ENCODE data around the gene NR0B2. TPM values are rescaled to one million over a fixed set of nuclear protein-coding genes. Genes with fewer than 3 reads are reported as not detected.
"Not testable (repeated sequence)": the region's sequence is repeated elsewhere in the genome, so short reads cannot be mapped to it uniquely, and the experiment has no call there.

NR0B2 gene
- polyA plus RNA-seq (ENCODE audit: insufficient read length in 12 of 12) = not detected
- long read RNA-seq, donor 1, transcript NR0B2-201 (2 exons, 1,156 nt) = major isoform, 18 of 18 reads
- long read RNA-seq, donor 1, partial matches to known transcripts = 0 of 18 reads
- long read RNA-seq, donor 1, other reads (novel, unspliced or antisense) = 0 of 18 reads
- long read RNA-seq, donor 2 = 0 reads
- long read RNA-seq, donor 3, partial matches to known transcripts = 0 of 1 reads
- long read RNA-seq, donor 3, other reads (novel, unspliced or antisense) = 0 of 1 reads
- long read RNA-seq, donor 4 = 0 reads
- long read RNA-seq, donor 5 = 0 reads
- long read RNA-seq, donor 6 = 0 reads
- long read RNA-seq, donor 7 = 0 reads
- long read RNA-seq, donor 8 = 0 reads
- long read RNA-seq, donor 9 = 0 reads
- long read RNA-seq, donor 10 = 0 reads
- long read RNA-seq, donor 11 = 0 reads

DNA sequence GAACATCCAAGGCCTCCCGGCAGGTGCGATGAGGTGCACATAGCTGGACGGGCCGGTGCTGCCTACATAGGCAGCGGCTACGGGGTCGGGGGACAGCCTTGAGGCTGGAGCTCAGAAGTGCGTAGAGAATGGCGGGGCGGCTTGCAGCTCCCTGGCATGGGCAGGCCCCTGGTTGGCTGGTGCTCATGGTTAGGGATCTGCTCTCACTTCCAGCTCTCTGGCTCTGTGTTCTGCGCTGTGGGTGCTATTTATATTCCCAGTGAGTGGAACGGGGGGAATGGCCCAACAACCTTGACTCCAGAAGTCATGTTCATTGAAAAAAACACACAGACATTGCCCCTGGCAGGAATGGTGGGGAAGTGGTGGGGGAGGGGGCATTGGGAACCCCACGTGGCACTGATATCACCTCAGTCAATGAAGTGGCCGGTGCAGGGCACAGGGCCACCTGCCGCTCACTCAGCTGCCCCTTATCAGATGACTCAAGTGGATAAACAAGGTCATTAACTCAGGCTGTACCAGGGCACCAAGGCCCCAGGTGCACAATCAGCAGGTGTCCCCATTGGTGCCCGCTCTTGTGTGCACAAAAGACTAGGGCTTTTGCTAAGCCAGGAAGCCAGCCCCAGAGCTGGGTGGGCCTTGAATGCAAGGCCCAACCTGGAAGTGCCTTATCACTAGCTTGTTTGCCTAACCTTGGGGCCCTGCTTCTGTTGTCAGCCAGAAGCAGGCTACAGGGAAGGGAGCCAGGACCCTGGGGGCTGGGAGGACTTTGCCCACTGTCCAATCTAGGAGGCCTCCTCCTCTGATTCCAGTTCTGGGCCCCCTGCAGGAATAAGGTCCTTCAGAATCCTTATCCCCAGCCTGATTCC lies at the start of gene NR0B2:
TSS of gene NR0B2 (minus strand) at position 222 of the 866 bp plus-strand sequence. CDS start at position 187, 35 bp downstream.
- DNase-seq = no peak

DNA sequence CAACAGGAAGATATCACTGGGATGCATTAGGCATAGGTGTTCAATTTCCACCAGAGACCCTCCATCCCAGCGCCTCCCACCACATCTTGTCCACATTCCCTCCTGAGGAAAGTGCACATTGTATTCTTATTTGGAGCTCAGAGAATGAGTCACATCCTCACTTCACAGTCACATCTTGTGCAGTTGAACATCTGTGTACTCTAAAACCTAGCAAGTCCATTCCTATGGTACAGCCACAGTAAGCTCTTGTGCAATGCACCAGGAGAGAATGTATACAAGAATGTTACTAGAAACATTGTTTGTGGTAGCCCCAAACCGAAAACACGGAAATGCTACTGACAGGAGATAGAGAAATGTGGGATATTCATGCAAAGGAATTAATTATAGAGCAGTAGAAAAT lies 48.1 kb upstream of the NR0B2 start:
- DNase-seq = no peak

- DNase-seq = no peak
Measured at GRCh38 chr1:26960625-26960966, 46.8 kb upstream of the NR0B2 start.

DNA sequence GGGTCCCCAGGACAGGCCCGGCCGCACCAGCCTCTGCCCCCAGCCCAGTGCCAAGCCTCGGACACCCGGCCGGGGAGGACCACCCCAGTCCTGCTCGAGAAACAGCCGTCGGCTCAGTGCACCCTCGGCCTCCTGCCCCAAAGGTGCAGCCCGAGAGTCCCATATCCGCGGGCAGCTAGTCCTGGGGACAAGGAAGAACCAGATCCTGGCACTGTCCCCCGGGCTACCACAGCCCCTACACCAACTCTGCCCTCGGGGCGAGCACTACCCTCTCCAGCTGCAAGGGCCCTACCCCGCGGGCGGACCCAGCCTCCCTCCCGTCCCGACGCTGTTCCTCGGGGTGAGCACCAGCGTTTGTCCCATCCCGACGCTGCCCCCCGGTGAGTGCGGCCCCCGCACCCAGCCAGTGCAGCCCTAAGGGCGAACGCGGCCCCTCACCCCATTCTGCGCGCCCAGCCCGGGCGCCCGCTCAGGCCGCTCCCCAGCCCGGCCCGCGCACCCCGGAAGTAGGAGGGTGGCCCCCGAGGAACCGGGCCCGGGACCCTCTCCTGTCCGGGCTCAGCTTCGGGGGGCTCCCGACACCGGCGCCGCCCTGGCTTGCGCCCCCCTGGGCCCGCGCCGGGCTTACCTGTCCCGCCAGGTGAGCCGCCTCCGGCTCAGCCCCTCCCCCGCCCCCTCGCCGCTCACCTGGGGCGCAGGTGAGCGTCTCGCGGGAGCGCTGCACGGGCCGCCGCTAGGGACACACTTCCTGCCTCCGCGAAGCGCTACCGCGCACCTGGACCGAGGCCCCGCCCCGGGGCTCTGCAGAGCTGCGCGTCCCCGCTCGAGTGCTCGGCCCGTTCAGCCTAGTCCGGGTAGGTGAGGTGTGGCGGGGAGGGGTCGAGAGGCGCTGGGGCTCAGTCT lies 46.2 kb upstream of the NR0B2 start, which contains the start of gene KDF1:
TSS of gene KDF1 (minus strand) at position 747 of the 903 bp plus-strand sequence. CDS start 8,088 bp downstream, outside the sequence.
- DNase-seq = no peak

DNA sequence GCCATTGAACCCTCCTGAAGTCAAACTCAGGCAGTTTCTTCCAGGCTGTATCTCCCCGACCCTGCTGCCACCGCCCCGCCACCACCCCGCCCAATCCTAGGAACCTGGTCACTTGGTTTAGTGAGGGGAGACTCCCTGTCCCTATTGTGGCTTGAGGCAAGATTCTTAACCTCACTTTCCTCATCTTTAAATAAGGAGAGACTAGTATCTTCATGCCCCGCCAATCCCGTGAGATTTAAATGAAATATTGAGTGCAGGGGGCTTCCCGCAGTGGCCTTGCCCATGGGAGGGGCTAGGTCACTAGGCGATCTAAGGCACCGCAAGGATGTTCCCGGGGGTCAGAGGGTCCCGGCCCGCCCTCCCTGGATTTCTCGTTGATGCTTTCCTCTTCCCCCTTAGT lies 45.5 kb upstream of the NR0B2 start:
- DNase-seq = no peak

DNA sequence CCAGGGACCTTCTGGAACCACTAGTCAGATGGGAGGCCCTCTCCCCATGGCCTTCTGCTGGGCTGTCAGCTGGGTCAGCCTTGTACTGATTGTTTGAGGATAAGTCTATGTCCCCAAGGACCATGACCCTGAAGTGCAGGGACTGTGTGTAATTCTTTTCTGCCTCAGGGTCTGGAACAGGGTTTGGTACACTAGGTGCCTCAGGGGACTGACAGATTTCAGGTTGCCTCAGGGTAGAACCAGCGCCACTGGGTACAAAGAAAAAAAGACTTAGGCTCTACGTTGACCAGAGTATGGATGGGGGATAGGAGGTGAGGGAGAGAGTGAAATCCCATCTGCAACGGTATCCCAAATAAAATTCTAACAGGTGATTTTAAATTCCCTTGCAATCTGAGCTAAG lies 43.5 kb upstream of the NR0B2 start:
- no peak for DNase-seq

DNA sequence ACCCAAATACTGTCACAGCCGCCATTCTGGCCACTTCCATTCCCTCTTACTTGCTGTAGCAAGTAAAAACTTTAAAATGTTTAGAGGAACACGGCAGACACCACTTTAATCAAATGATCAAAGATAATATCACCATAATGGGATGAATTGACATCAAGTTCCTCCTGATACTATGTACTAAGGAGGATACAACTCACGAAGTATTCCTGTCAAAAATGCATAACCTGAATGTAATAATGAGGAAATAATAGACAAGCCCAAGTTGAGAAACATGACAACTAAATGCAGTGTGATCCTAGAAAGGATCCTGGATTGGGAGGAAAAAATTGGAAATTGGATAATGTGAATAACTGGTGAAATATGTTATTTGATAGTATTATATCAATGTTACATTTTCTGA lies 42.5 kb upstream of the NR0B2 start:
- DNase-seq = no peak

DNA sequence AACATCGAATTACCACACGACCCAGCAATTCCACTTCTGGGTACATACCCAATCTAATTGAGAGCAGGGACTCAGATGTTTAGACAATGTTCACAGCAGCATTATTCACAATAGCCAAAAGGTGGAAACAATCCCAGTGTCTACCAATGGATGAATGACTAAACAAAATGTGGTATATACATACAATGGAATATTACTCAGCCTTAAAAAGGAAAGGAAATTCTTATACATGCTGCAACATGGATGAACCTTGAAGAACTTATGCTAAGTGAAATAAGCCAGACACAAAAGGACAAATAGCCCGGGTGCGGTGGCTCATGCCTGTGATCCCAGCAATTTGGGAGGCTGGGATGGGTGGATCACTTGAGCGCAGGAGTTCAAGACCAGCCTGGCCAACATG lies 39.6 kb upstream of the NR0B2 start:
- DNase-seq = no peak

GRCh38 chr1:26951821-26952497 lies 38.2 kb upstream of the NR0B2 start:
- no peak for DNase-seq

DNA sequence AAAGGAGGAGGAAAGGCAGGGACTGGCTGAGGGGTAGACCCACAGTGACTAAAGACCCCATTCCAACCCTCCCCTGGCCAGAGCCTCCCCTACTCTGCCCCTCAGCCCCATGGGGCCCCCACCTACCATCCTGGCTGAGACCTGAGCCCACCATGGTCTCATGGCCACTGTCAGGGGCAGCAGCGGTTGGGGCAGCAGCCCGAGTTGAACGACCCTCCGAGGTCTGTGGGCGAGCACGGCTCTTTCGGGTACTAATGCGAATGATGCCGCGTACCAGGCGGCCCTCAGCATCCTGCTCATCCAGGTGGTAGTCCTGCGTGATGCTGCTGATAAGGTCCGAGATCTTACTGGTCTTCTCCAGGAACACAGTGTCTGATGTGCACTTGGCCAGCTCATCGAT lies 37.4 kb upstream of the NR0B2 start:
- DNase-seq = no peak

DNA sequence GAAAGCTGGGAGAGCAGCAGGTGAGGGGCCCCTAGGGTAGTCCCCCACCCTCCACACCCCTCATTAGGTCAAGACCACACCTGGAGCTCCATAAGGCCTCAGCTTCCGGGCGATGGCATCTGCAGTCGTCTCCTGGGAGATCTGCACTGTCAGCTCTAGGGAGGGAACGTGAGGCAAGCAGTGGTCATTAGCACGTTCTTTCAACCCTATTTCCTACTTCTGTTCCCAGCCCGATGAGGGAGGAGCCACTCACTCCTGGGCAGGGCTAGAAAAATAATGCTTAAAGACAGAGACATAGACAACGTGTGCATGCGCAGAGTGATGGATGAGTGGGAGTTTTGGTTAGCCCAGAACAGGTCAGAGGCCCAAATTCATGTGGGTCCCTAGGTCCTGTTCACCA lies 36.8 kb upstream of the NR0B2 start:
- no peak for DNase-seq

GRCh38 chr1:26949926-26950319 lies 36.1 kb upstream of the NR0B2 start:
- DNase-seq = no peak

DNA sequence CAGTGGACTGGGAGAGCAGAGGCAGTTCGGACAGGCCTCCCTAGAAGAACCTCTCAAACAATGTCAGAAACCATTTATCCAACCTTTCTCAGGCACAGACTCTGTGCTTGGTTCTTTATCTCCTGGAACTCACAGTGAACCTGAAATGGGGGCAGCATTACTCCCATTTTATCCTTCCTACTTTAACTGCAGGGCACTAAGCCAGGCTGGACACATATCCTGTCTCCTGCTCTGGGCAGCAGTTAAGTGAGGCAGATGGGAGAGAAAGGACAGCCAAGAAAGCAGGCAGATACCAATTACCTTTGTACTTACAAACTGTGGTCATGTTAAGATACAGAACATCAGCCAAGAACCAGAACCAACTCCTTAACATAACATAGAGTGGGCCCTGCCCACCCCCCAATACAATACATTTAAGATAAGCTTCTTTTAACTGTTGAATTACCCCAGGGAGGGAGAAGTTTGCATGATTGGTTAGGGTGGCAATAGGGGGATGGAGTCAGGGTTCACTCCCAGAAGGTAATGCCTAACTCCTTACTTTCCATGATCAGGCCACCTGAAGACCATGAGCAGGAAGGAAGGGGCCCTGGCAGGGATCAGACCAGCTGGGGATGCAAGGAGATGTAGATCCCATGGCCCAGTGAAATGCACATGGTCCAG lies 35.6 kb upstream of the NR0B2 start:
- no peak for DNase-seq

- not testable (repeated sequence) for DNase-seq
Measured at GRCh38 chr1:26948725-26949057, 34.9 kb upstream of the NR0B2 start.

GRCh38 chr1:26946270-26946669 lies 32.5 kb upstream of the NR0B2 start:
- no peak for DNase-seq

- no peak for DNase-seq
Measured at GRCh38 chr1:26945728-26946127, 32.0 kb upstream of the NR0B2 start.

- DNase-seq = no peak
Measured at GRCh38 chr1:26945138-26945537, 31.4 kb upstream of the NR0B2 start.

DNA sequence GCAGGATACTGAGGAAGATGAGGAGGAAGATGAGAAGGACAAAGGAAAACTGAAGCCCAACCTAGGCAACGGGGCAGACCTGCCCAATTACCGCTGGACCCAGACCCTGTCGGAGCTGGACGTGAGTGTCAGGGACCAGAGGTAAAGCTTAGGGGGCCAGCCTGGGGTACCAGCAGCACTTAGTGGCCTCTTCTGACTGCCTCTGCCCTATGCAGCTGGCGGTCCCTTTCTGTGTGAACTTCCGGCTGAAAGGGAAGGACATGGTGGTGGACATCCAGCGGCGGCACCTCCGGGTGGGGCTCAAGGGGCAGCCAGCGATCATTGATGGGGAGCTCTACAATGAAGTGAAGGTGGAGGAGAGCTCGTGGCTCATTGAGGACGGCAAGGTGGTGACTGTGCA lies 28.9 kb upstream of the NR0B2 start:
- DNase-seq = no peak

GRCh38 chr1:26941311-26941710 lies 27.5 kb upstream of the NR0B2 start:
- no peak for DNase-seq

GRCh38 chr1:26938659-26939025 lies 24.9 kb upstream of the NR0B2 start:
- no peak for DNase-seq

All from muscle of arm (tissue), 14 donors.